HG02938 (cell line): ENCODE results near the gene CD74.

ENCODE experiments used
- ATAC-seq: cut with Tn5 transposase; IDR thresholded peaks from one replicate; pipeline ENCODE4 v1.9.1; 2021; ENCODE audit warnings: mild to moderate bottlenecking, moderate library complexity; ENCODE audit not compliant: unreplicated experiment

Gene CD74

GRCh38 chr5:150410524-150411244, 2.0 kb downstream of the CD74 start:
- ATAC-seq = no peak

- ATAC-seq = no peak
These were observed 2.8 kb downstream of the CD74 start for GRCh38 chr5:150409638-150410523.

- ATAC-seq = no peak
These were observed 4.3 kb downstream of the CD74 start for GRCh38 chr5:150408231-150408943.

- no peak for ATAC-seq
These were observed 5.5 kb downstream of the CD74 start for GRCh38 chr5:150407096-150407720.

- no peak for ATAC-seq
These were observed 6.0 kb downstream of the CD74 start for GRCh38 chr5:150406723-150407095.

GRCh38 chr5:150406103-150406722, 6.5 kb downstream of the CD74 start:
- no peak for ATAC-seq

GRCh38 chr5:150404941-150405816, 7.5 kb downstream of the CD74 start:
- ATAC-seq = no peak

GRCh38 chr5:150404535-150404934, 8.2 kb downstream of the CD74 start:
- no peak for ATAC-seq

- no peak for ATAC-seq
These were observed 8.6 kb downstream of the CD74 start for GRCh38 chr5:150404121-150404520.

- ATAC-seq = no peak
These were observed 9.8 kb downstream of the CD74 start for GRCh38 chr5:150402901-150403342.

GRCh38 chr5:150402229-150402773, 10.4 kb downstream of the CD74 start:
- no peak for ATAC-seq

- no peak for ATAC-seq
These were observed 11.1 kb downstream of the CD74 start for GRCh38 chr5:150401376-150402228.

GRCh38 chr5:150401076-150401375, 11.7 kb downstream of the CD74 start:
- ATAC-seq = no peak

- no peak for ATAC-seq
These were observed 12.2 kb downstream of the CD74 start for GRCh38 chr5:150400316-150401075.

- ATAC-seq = peak; percentile 8
These were observed 13.0 kb downstream of the CD74 start for GRCh38 chr5:150399524-150400211.

- ATAC-seq = peak; percentile 62
These were observed 13.8 kb downstream of the CD74 start for GRCh38 chr5:150398722-150399523.
